Endodermal cell (in vitro differentiated cells): ENCODE data around the gene EVI2B. TPM values are rescaled to one million over a fixed set of nuclear protein-coding genes. Genes with fewer than 3 reads are reported as not detected.
"Not testable (repeated sequence)": the region's sequence is repeated elsewhere in the genome, so short reads cannot be mapped to it uniquely, and the experiment has no call there.

Experiments
- DNase-seq: peaks from one replicate; pipeline ENCODE4 v3.0.0-alpha.2; 2017
- H3K27ac ChIP-seq: 2 replicates; pipeline ENCODE4 v1.5.1; 2013; ENCODE audit warnings: mild to moderate bottlenecking, low read depth, low read length, moderate library complexity
- H3K27me3 ChIP-seq: 2 replicates; pipeline ENCODE4 v1.6.1; 2013; ENCODE audit warnings: mild to moderate bottlenecking, low read length, moderate library complexity; ENCODE audit not compliant: insufficient read depth, control insufficient read depth, poor library complexity, severe bottlenecking
- H3K36me3 ChIP-seq: 2 replicates; pipeline ENCODE4 v1.7.0; 2013; ENCODE audit warnings: mild to moderate bottlenecking, low read length, moderate library complexity; ENCODE audit not compliant: control insufficient read depth, insufficient read depth
- H3K4me1 ChIP-seq: one replicate; pipeline ENCODE4 v1.7.0; 2013; ENCODE audit warnings: low read length; ENCODE audit not compliant: control insufficient read depth, insufficient read depth
- H3K4me3 ChIP-seq: 2 replicates; pipeline ENCODE4 v1.5.1; 2013; ENCODE audit warnings: mild to moderate bottlenecking, low read length, moderate library complexity
- H3K9ac ChIP-seq: 2 replicates; pipeline ENCODE4 v1.6.1; 2013; ENCODE audit warnings: mild to moderate bottlenecking, low read length, moderate library complexity; ENCODE audit not compliant: poor library complexity, severe bottlenecking; ENCODE audit errors: extremely low read depth
- H3K9me3 ChIP-seq: 2 replicates; pipeline ENCODE4 v1.6.1; 2013; ENCODE audit warnings: mild to moderate bottlenecking, low read length, moderate library complexity; ENCODE audit not compliant: control insufficient read depth
- H3K27ac Mint-ChIP-seq: 2 replicates; pipeline ENCODE4 v1.8.0; 2020; ENCODE audit warnings: mixed read lengths
- H3K27me3 Mint-ChIP-seq: 2 replicates; pipeline ENCODE4 v1.8.0; 2021; ENCODE audit warnings: mild to moderate bottlenecking, mixed read lengths; ENCODE audit not compliant: insufficient read depth
- H3K36me3 Mint-ChIP-seq: 2 replicates; pipeline ENCODE4 v1.8.0; 2020; ENCODE audit warnings: low read depth, mixed read lengths
- H3K4me1 Mint-ChIP-seq: 2 replicates; pipeline ENCODE4 v1.8.0; 2020; ENCODE audit warnings: mixed read lengths
- H3K4me3 Mint-ChIP-seq: 2 replicates; pipeline ENCODE4 v1.8.0; 2020; ENCODE audit warnings: mild to moderate bottlenecking, moderate library complexity, mixed read lengths
- H3K9me3 Mint-ChIP-seq: 2 replicates; pipeline ENCODE4 v1.8.0; 2020; ENCODE audit warnings: mild to moderate bottlenecking, mixed read lengths
- WGBS, 2 experiments: methylation state at CpG; one replicate each; pipeline versions ENCODE4 v1.1.5 to v1.1.7; 2013; ENCODE audit warnings: missing lambda C conversion rate in 2 of 2, mixed read lengths in 1 of 2; ENCODE audit not compliant: insufficient coverage in 1 of 2, insufficient read length in 1 of 2; 5-methylcytosine and 5-hydroxymethylcytosine counted together
- total RNA-seq, 2 donors: library from RNA; stranded (reverse); fragmentation: NEBNext Ultra II Directional in 1 of 2; extraction: Animal tissue kit (Norgen Biotek cat#: 25700) in 1 of 2; gene quantifications; 2 replicates in 1 of 2; 3 replicates in 1 of 2; pipeline ENCODE4 v1.2.1, GENCODE V29; 2021
- TF ChIP-seq, protein P1 (sequence below): fragments of 200-600 bp; sonication (generic); conservative IDR thresholded peaks from 2 replicates; pipeline ENCODE4 v1.5.0; 2021; ENCODE audit warnings: antibody characterized with exemption, mild to moderate bottlenecking

EVI2B gene
- total RNA-seq, 2 donors from 2014 or later = not detected

GRCh38 chr17:31293581-31293980 lies 20.3 kb downstream of the EVI2B start:
- no peak overlapping the region for H3K27ac Mint-ChIP-seq

DNA sequence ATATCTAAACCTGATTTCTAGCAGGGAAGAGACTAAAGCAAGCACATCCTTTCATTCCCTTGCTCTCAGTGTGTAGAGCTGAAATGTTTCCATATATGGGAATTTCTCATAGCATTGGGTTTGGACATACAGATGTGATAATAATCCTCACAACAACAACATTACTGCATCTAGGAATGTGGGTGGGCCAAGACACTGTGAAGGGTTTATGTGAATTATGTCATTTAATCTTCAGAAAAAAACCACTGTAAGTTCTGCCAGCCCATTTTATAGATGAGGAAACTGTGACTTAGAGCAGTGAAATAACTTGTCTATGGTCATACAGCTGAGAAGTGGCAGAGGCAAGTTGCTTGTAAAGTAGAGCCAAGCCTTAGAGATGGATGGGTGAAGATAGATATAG lies 22.0 kb downstream of the EVI2B start:
- Mint-ChIP-seq H3K4me3 (no peak overlapping the region), H3K9me3 (no peaks in the 10 kb centered on the region), H3K36me3 (peaks cover 29% of the 10 kb centered on the region), H3K27ac (no peak overlapping the region), H3K27me3 (no peaks in the 10 kb centered on the region), H3K4me1 (no peaks in the 10 kb centered on the region)
- no peak overlapping the region for H3K27ac ChIP-seq
- H3K27me3 ChIP-seq = no peaks in the 10 kb centered on the region
- TF ChIP-seq, protein P1, sequence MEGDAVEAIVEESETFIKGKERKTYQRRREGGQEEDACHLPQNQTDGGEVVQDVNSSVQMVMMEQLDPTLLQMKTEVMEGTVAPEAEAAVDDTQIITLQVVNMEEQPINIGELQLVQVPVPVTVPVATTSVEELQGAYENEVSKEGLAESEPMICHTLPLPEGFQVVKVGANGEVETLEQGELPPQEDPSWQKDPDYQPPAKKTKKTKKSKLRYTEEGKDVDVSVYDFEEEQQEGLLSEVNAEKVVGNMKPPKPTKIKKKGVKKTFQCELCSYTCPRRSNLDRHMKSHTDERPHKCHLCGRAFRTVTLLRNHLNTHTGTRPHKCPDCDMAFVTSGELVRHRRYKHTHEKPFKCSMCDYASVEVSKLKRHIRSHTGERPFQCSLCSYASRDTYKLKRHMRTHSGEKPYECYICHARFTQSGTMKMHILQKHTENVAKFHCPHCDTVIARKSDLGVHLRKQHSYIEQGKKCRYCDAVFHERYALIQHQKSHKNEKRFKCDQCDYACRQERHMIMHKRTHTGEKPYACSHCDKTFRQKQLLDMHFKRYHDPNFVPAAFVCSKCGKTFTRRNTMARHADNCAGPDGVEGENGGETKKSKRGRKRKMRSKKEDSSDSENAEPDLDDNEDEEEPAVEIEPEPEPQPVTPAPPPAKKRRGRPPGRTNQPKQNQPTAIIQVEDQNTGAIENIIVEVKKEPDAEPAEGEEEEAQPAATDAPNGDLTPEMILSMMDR = no peak
- DNase-seq = no peak
- no peak overlapping the region for H3K9ac ChIP-seq
- no peak overlapping the region for H3K4me3 ChIP-seq
- peaks cover 34% of the 10 kb centered on the region for H3K36me3 ChIP-seq
- peaks cover 3% of the 10 kb centered on the region for H3K4me1 ChIP-seq
- no peaks in the 10 kb centered on the region for H3K9me3 ChIP-seq

More at GRCh38 chr17:31293581-31293980, 20.3 kb downstream of the EVI2B start:
- no peak overlapping the region for H3K27ac ChIP-seq
- H3K9ac ChIP-seq = no peak overlapping the region
- WGBS, 2 experiments = 94 to 95% methylated on average over 2 of the region's 2 CpGs
- H3K9me3 ChIP-seq = no peaks in the 10 kb centered on the region
- no peaks in the 10 kb centered on the region for H3K27me3 ChIP-seq
- peaks cover 3% of the 10 kb centered on the region for H3K4me1 ChIP-seq
- Mint-ChIP-seq H3K36me3 (peaks cover 17% of the 10 kb centered on the region), H3K4me3 (no peak overlapping the region), H3K27me3 (no peaks in the 10 kb centered on the region), H3K9me3 (no peaks in the 10 kb centered on the region), H3K4me1 (no peaks in the 10 kb centered on the region)
- no peak overlapping the region for H3K4me3 ChIP-seq
- DNase-seq = no peak
- TF ChIP-seq, protein P1 = no peak
- peaks cover 30% of the 10 kb centered on the region for H3K36me3 ChIP-seq

DNA sequence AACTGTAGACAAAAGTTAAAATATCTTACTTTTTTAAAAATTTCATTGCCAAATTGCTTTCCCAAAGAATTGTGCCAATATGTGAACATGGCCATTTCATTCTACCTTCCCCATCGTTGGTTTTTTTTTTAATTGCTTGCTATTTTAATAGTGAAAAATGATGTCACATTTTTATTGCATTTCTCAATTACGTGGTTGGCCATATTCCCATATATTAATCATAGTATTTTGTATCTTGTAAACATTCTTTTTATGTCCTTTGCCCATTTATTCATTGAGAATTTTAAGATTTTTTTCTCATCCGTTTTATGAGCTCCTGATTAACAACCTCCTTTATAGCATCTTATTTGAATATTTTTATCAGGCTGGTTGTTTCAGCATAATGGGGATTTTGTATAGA lies 24.1 kb downstream of the EVI2B start:
- peaks cover 31% of the 10 kb centered on the region for H3K36me3 ChIP-seq
- Mint-ChIP-seq H3K4me3 (no peak overlapping the region), H3K9me3 (no peaks in the 10 kb centered on the region), H3K36me3 (peaks cover 32% of the 10 kb centered on the region), H3K4me1 (no peaks in the 10 kb centered on the region), H3K27ac (no peak overlapping the region), H3K27me3 (no peaks in the 10 kb centered on the region)
- no peak overlapping the region for H3K9ac ChIP-seq
- 100% methylated on average over 1 of the region's 3 CpGs; no CpG with 5 or more reads in 1 of the 2 experiments for WGBS, 2 experiments
- H3K9me3 ChIP-seq = no peaks in the 10 kb centered on the region
- no peak overlapping the region for H3K27ac ChIP-seq
- TF ChIP-seq, protein P1 = no peak
- no peaks in the 10 kb centered on the region for H3K4me1 ChIP-seq
- no peak overlapping the region for H3K4me3 ChIP-seq
- no peak for DNase-seq
- H3K27me3 ChIP-seq = no peaks in the 10 kb centered on the region

DNA sequence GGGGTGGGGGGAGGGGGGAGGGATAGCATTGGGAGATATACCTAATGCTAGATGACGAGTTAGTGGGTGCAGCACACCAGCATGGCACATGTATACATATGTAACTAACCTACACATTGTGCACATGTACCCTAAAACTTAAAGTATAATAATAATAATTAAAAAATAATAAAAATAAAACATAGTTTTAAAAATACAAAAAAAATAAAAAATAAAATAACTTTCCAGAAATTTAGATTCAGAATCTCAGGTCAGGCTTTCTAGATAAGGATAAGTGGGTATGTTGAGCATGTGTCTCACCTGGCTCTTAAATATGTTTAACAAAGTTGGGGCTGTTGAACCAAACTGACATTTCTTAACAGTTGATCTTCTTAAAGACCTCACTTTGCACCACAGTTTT lies 25.9 kb downstream of the EVI2B start:
- peaks cover 32% of the 10 kb centered on the region for H3K36me3 Mint-ChIP-seq
- not testable (repeated sequence) for H3K4me1 Mint-ChIP-seq, H3K9me3 Mint-ChIP-seq, H3K27me3 Mint-ChIP-seq, H3K4me1 ChIP-seq, H3K27me3 ChIP-seq, H3K4me3 ChIP-seq, H3K9ac ChIP-seq, H3K4me3 Mint-ChIP-seq, H3K27ac Mint-ChIP-seq, H3K9me3 ChIP-seq, H3K27ac ChIP-seq, DNase-seq
- no CpG with 5 or more reads among the region's 1 CpG for WGBS, 2 experiments
- peaks cover 30% of the 10 kb centered on the region for H3K36me3 ChIP-seq
